ENCODE results near the gene HERPUD2. TPM values are rescaled to one million over a fixed set of nuclear protein-coding genes. Genes with fewer than 3 reads are reported as not detected.
"Not testable (repeated sequence)": the region's sequence is repeated elsewhere in the genome, so short reads cannot be mapped to it uniquely, and the experiment has no call there.

HERPUD2 gene
- total RNA-seq, 1 donor from 2014 or later: 19.8 TPM

GRCh38 chr7:35691366-35691765 is 3.6 kb downstream of the HERPUD2 start:
- peak overlapping the region in 2 of 3 donors; percentile 42 to 86 for H3K4me3 ChIP-seq (ENCODE audit: low read length in 3 of 3)
- no peak overlapping the region for H3K27ac ChIP-seq (ENCODE audit: low read depth, low read length)
- no peaks in the 10 kb centered on the region for H3K36me3 ChIP-seq (ENCODE audit: control insufficient read depth in 3 of 3, insufficient read depth in 3 of 3, low read length in 3 of 3)
- no peaks in the 10 kb centered on the region for H3K9me3 ChIP-seq (ENCODE audit: control insufficient read depth in 3 of 3, low read length in 3 of 3)
- H3K9ac ChIP-seq (ENCODE audit: low read depth in 1 of 3, low read length in 3 of 3): peak overlapping the region in 1 of 3 donors; percentile 12
- peaks cover 36 to 51% (median 48%) of the 10 kb centered on the region in 3 donors for H3K4me1 ChIP-seq (ENCODE audit: control insufficient read depth in 3 of 3, insufficient read depth in 3 of 3, low read length in 3 of 3)
- H3K27me3 ChIP-seq (ENCODE audit: control insufficient read depth in 3 of 3, insufficient read depth in 3 of 3, low read length in 3 of 3): no peaks in the 10 kb centered on the region

- H3K4me1 ChIP-seq (ENCODE audit: control insufficient read depth in 3 of 3, insufficient read depth in 3 of 3, low read length in 3 of 3): peaks cover 32 to 46% (median 40%) of the 10 kb centered on the region in 3 donors
- not testable (repeated sequence) for H3K9me3 ChIP-seq (ENCODE audit: control insufficient read depth in 3 of 3, low read length in 3 of 3); H3K4me3 ChIP-seq (ENCODE audit: low read length in 3 of 3); H3K27ac ChIP-seq (ENCODE audit: low read depth, low read length); H3K9ac ChIP-seq (ENCODE audit: low read depth in 1 of 3, low read length in 3 of 3); H3K36me3 ChIP-seq (ENCODE audit: control insufficient read depth in 3 of 3, insufficient read depth in 3 of 3, low read length in 3 of 3); H3K27me3 ChIP-seq (ENCODE audit: control insufficient read depth in 3 of 3, insufficient read depth in 3 of 3, low read length in 3 of 3)
These were observed 4.3 kb downstream of the HERPUD2 start for GRCh38 chr7:35690614-35691013.

- peaks cover 0 to 17% (median 9%) of the 10 kb centered on the region in 3 donors for H3K4me1 ChIP-seq (ENCODE audit: control insufficient read depth in 3 of 3, insufficient read depth in 3 of 3, low read length in 3 of 3)
- H3K9me3 ChIP-seq (ENCODE audit: control insufficient read depth in 3 of 3, low read length in 3 of 3): no peaks in the 10 kb centered on the region
- H3K27ac ChIP-seq (ENCODE audit: low read depth, low read length): no peak overlapping the region
- H3K36me3 ChIP-seq (ENCODE audit: control insufficient read depth in 3 of 3, insufficient read depth in 3 of 3, low read length in 3 of 3): no peaks in the 10 kb centered on the region
- no peak overlapping the region for H3K4me3 ChIP-seq (ENCODE audit: low read length in 3 of 3)
- no peaks in the 10 kb centered on the region for H3K27me3 ChIP-seq (ENCODE audit: control insufficient read depth in 3 of 3, insufficient read depth in 3 of 3, low read length in 3 of 3)
- H3K9ac ChIP-seq (ENCODE audit: low read depth in 1 of 3, low read length in 3 of 3): no peak overlapping the region
These were observed 9.2 kb downstream of the HERPUD2 start for GRCh38 chr7:35685781-35686180.

- no peaks in the 10 kb centered on the region for H3K27me3 ChIP-seq (ENCODE audit: control insufficient read depth in 3 of 3, insufficient read depth in 3 of 3, low read length in 3 of 3)
- H3K4me1 ChIP-seq (ENCODE audit: control insufficient read depth in 3 of 3, insufficient read depth in 3 of 3, low read length in 3 of 3): peaks cover 0 to 2% (median under 1%) of the 10 kb centered on the region in 3 donors
- H3K9me3 ChIP-seq (ENCODE audit: control insufficient read depth in 3 of 3, low read length in 3 of 3): no peaks in the 10 kb centered on the region
- H3K9ac ChIP-seq (ENCODE audit: low read depth in 1 of 3, low read length in 3 of 3): no peak overlapping the region
- no peaks in the 10 kb centered on the region for H3K36me3 ChIP-seq (ENCODE audit: control insufficient read depth in 3 of 3, insufficient read depth in 3 of 3, low read length in 3 of 3)
- no peak overlapping the region for H3K4me3 ChIP-seq (ENCODE audit: low read length in 3 of 3)
- no peak overlapping the region for H3K27ac ChIP-seq (ENCODE audit: low read depth, low read length)
These were observed 13.5 kb downstream of the HERPUD2 start for GRCh38 chr7:35681231-35682029.

- no peaks in the 10 kb centered on the region for H3K9me3 ChIP-seq (ENCODE audit: control insufficient read depth in 3 of 3, low read length in 3 of 3)
- H3K27ac ChIP-seq (ENCODE audit: low read depth, low read length): no peak overlapping the region
- H3K36me3 ChIP-seq (ENCODE audit: control insufficient read depth in 3 of 3, insufficient read depth in 3 of 3, low read length in 3 of 3): no peaks in the 10 kb centered on the region
- H3K27me3 ChIP-seq (ENCODE audit: control insufficient read depth in 3 of 3, insufficient read depth in 3 of 3, low read length in 3 of 3): no peaks in the 10 kb centered on the region
- no peak overlapping the region for H3K4me3 ChIP-seq (ENCODE audit: low read length in 3 of 3)
- peaks cover 0 to 6% (median 4%) of the 10 kb centered on the region in 3 donors for H3K4me1 ChIP-seq (ENCODE audit: control insufficient read depth in 3 of 3, insufficient read depth in 3 of 3, low read length in 3 of 3)
- no peak overlapping the region for H3K9ac ChIP-seq (ENCODE audit: low read depth in 1 of 3, low read length in 3 of 3)
These were observed 14.4 kb downstream of the HERPUD2 start for GRCh38 chr7:35680403-35681013.

GRCh38 chr7:35677582-35678356 is 17.2 kb downstream of the HERPUD2 start:
- H3K27ac ChIP-seq (ENCODE audit: low read depth, low read length): no peak overlapping the region
- peaks cover 0 to 6% (median 4%) of the 10 kb centered on the region in 3 donors for H3K4me1 ChIP-seq (ENCODE audit: control insufficient read depth in 3 of 3, insufficient read depth in 3 of 3, low read length in 3 of 3)
- no peak overlapping the region for H3K4me3 ChIP-seq (ENCODE audit: low read length in 3 of 3)
- H3K9ac ChIP-seq (ENCODE audit: low read depth in 1 of 3, low read length in 3 of 3): no peak overlapping the region
- H3K36me3 ChIP-seq (ENCODE audit: control insufficient read depth in 3 of 3, insufficient read depth in 3 of 3, low read length in 3 of 3): no peaks in the 10 kb centered on the region
- H3K27me3 ChIP-seq (ENCODE audit: control insufficient read depth in 3 of 3, insufficient read depth in 3 of 3, low read length in 3 of 3): no peaks in the 10 kb centered on the region
- H3K9me3 ChIP-seq (ENCODE audit: control insufficient read depth in 3 of 3, low read length in 3 of 3): no peaks in the 10 kb centered on the region

- H3K36me3 ChIP-seq (ENCODE audit: control insufficient read depth in 3 of 3, insufficient read depth in 3 of 3, low read length in 3 of 3): no peaks in the 10 kb centered on the region
- no peak overlapping the region for H3K9ac ChIP-seq (ENCODE audit: low read depth in 1 of 3, low read length in 3 of 3)
- no peak overlapping the region for H3K4me3 ChIP-seq (ENCODE audit: low read length in 3 of 3)
- no peak overlapping the region for H3K27ac ChIP-seq (ENCODE audit: low read depth, low read length)
- H3K9me3 ChIP-seq (ENCODE audit: control insufficient read depth in 3 of 3, low read length in 3 of 3): no peaks in the 10 kb centered on the region
- peaks cover 0 to 6% (median 4%) of the 10 kb centered on the region in 3 donors for H3K4me1 ChIP-seq (ENCODE audit: control insufficient read depth in 3 of 3, insufficient read depth in 3 of 3, low read length in 3 of 3)
- H3K27me3 ChIP-seq (ENCODE audit: control insufficient read depth in 3 of 3, insufficient read depth in 3 of 3, low read length in 3 of 3): no peaks in the 10 kb centered on the region
These were observed 18.7 kb downstream of the HERPUD2 start for GRCh38 chr7:35676211-35676610.

- Histone ChIP-seq H3K27me3 (ENCODE audit: control insufficient read depth in 3 of 3, insufficient read depth in 3 of 3, low read length in 3 of 3) (no peaks in the 10 kb centered on the region), H3K4me1 (ENCODE audit: control insufficient read depth in 3 of 3, insufficient read depth in 3 of 3, low read length in 3 of 3) (no peaks in the 10 kb centered on the region), H3K27ac (ENCODE audit: low read depth, low read length) (no peak overlapping the region), H3K36me3 (ENCODE audit: control insufficient read depth in 3 of 3, insufficient read depth in 3 of 3, low read length in 3 of 3) (peaks cover 5 to 14% (median 13%) of the 10 kb centered on the region in 3 donors), H3K9ac (ENCODE audit: low read depth in 1 of 3, low read length in 3 of 3) (no peak overlapping the region), H3K4me3 (ENCODE audit: low read length in 3 of 3) (no peak overlapping the region), H3K9me3 (ENCODE audit: control insufficient read depth in 3 of 3, low read length in 3 of 3) (no peaks in the 10 kb centered on the region)
These were observed 23.9 kb downstream of the HERPUD2 start for GRCh38 chr7:35670856-35671569.

GRCh38 chr7:35660411-35660810 is 34.5 kb downstream of the HERPUD2 start:
- H3K4me1 ChIP-seq (ENCODE audit: control insufficient read depth in 3 of 3, insufficient read depth in 3 of 3, low read length in 3 of 3); H3K9me3 ChIP-seq (ENCODE audit: control insufficient read depth in 3 of 3, low read length in 3 of 3); H3K27ac ChIP-seq (ENCODE audit: low read depth, low read length); H3K9ac ChIP-seq (ENCODE audit: low read depth in 1 of 3, low read length in 3 of 3); H3K4me3 ChIP-seq (ENCODE audit: low read length in 3 of 3); H3K27me3 ChIP-seq (ENCODE audit: control insufficient read depth in 3 of 3, insufficient read depth in 3 of 3, low read length in 3 of 3): not testable (repeated sequence)
- peaks cover 6 to 17% (median 9%) of the 10 kb centered on the region in 3 donors for H3K36me3 ChIP-seq (ENCODE audit: control insufficient read depth in 3 of 3, insufficient read depth in 3 of 3, low read length in 3 of 3)
